Fibroblast of skin of right biceps (primary cell): ENCODE data around the gene CHCT1.
"Not testable (repeated sequence)": the region's sequence is repeated elsewhere in the genome, so short reads cannot be mapped to it uniquely, and the experiment has no call there.

ENCODE experiments used
- DNase-seq: peaks from one replicate; pipeline ENCODE4 v3.0.0-alpha.2; 2013

Gene CHCT1

DNA sequence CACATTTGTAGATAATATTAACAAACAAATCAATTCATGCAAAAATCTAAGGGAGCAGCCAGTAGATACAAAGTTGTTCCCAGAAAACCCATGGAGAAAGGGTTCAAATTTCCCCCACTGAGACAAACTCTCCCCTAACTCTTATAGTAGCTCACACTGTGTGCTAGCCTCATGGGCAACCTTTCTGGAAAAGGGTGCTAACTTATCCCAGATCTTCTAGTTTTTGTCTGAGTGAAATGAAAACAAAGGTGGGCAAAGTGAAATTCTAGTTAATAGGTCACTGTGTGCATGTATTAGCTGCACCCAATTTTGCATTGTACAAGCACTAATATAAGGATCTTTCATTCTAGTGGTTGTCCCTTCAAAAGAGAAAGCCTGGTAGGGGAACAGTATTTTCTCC, 20.5 kb upstream of the CHCT1 start:
- DNase-seq, result no peak

DNA sequence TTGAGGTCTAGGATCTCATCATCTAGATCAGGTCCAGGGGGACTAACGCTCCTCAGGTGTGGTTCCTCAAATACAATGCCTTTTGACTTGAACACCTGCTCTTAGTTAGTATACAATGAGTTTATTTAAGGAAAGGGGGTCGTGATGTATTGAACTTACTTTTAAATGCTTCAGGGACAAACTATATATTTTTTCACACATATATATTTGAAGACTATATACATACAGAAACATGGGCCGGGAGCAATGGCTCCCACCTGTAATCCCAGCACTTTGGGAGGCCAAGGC, 18.8 kb upstream of the CHCT1 start:
- no peak for DNase-seq

DNA sequence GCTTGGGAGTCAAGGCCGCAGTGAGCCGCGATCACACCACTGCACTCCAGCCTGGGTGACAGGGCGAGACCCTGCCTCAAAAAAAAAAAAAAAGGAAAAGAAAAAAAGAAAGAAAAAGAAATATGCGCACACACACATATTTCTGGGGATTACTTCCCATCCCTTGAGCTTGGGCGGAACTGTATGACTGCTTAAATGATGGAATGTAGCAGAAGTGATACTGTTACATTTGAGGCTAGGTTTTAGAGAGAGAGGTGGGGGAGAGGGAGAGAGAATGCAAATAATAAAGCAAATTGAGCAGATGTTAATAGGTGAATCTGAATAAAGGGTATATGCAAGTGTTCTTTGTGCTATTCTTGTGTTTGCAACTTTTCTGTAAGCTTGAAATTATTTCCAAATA, 18.3 kb upstream of the CHCT1 start:
- no peak for DNase-seq

DNA sequence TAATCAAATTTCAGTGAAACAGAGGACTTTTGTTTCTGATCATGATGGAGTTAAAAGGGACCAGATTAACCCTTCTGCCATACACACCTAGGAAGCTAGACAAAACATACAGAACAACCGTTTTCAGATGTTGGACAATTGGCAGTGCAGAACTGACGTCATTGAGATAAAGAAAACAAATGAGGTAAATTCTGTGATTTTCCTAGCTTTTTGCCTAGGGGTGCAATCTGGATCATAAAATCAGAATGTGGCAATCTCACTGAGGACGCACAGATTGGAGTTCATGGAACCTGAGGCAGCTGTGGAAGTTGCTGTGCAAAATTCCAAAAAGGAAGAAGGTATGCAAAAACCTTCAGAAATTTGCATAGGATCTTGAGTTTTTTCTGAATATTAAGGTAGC, 15.4 kb upstream of the CHCT1 start:
- DNase-seq, result no peak

DNA sequence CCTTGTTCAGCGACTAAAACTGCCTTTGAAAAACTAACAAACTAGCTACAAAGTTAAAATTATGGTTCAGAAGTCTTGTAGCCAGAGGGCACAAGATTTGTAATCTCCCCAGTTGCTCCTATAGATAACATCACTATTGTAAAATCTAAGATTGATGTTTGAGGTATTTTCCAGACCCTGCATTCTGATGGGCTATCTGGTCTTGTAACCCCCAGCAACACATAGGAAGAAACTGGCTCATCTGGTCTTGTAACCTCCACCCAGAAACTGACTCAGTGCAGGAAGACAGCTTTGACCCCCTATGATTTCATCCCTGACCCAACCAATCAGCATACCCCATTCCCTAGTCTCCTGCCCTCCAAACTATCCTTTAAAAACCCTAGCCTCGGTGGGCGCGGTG, 12.3 kb upstream of the CHCT1 start:
- DNase-seq, result no peak

DNA sequence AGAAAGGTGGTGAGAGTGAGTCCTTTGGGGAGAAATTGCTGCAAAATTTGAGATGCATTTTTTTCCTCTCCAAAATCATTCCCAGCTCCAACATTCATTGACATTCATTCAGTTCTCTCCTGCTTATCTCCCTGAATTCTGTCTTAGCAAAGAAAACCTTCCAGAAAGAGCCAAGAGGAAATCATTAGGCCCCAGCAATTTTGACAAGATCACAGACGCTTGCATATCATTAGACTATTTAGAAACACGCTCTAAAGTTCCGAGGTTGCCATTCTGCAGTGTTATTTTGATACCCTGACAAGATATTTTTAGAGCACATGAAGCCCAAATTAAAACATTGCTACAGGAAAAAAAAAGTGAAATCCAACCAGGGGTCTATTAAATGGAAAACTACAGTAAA, 9.6 kb upstream of the CHCT1 start:
- DNase-seq, result no peak

DNA sequence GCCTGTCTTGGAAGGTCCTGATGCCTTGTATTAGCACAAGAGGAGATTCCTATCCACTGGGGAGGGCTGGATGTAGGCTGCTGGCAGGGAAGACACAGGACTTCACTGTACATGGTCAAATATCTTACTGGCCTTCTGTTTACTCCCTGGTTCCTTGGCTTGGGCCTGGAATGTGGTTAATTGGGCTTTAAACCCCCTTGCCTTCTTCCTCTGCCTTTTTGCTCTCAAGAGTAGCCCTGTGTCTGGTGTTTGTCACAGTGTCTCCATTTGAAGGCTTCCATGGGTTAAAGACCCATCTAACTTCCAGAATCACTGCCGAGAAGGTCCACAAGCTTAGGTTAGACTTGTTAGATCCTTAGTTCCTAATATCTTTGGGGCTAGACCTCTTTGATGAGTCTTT, 7.1 kb upstream of the CHCT1 start:
- DNase-seq, result no peak

DNA sequence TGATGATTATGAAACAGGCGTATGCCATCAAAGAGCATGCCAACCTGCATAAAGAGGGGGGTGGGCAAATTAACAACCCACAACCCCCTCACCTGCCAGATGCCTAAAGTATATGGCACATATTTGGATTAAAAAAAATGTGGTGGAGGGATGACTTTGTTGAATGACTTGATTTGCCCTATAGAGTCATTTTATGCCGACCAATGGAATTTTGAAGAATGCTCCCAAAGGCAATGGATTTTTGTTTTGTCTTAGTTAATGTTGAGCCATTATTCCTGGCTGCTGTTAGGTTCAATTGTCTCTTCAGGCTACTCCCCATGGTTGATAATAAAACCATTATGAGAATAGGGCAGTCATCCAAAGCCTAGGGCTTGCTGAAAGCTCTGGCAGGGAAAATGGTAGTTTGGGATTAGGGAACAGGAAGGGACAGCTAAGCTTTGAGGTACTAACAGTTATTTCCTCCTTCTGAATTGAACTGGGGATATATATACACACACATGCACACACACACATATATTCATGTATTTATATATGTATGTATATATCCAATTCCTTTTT, 5.8 kb upstream of the CHCT1 start:
- no peak for DNase-seq

DNA sequence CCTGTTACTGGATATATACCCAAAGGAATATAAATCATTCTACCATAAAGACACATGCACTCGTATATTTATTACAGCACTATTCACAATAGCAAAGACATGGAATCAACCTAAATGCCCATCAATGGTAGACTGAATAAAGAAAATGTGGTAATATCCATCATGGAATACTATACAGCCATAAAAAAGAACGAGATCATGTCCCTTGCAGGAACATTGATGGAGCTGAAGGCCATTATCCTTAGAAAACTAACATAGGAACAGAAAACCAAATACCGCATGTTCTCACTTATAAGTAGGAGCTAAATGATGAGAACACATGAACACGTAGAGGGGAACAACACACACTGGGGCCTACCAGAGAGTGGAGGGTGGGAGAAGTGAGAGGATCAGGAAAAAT, 3.3 kb upstream of the CHCT1 start:
- not testable (repeated sequence) for DNase-seq

DNA sequence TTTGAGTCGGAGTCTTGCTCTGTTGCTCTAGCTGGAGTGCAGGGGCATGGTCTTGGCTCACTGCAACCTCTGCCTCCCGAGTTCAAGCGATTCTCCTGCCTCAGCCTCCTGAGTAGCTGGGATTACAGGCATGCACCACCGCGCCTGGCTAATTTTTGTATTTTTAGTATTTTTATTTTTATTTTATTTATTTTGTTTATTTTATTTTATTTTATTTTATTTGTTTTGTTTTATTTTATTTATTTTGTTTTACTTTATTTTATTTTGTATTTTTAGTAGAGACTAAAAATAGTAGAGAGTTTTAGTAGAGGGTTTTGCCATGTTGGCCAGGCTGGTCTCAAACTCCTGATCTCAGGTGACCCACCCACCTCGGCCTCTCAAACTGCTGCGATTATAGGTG, 2.4 kb upstream of the CHCT1 start:
- not testable (repeated sequence) for DNase-seq

DNA sequence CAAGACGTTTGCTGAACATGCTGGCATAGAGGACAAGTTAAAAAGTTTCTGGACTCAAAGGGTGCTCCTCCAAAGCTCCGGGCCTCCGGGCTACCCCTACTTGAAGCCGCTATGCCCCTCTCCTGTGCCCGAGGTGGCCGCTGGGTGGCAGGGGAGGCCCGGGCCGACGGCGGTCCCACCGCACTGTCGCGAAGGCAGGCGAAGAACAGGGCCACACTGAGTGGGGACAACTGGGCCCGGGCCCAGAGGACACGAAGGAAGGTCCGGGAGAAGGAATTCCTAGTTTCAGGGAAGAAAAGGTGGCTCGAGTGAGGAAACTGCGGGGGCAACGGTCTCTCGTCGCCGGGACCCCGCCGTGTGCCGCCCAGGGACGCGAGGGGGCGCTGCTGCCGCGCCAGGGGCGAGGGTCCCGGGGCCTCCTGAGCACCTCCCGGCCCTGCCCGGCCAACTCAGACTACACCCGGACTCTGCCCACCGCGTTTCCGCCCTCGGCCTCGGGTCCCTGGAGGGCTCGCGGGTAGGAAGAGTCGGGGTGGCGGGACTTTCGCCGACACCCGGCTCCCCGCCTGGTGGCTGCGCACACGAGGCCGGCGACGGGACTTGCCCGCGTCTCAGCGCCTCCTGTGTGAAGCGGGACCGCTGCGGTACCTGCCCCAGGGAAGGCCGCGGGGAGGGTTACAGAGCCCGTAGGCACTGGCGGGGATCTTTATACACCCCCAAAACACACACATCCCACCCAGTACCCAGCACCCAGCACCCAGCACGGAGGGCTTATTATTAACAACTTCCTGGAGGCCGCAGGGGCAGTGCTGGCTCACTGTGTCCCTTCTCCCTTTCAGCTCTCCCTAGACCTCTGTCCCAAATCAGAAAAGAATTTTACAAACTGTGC, 772 bp upstream of the CHCT1 start:
- peak; percentile 71 for DNase-seq

DNA sequence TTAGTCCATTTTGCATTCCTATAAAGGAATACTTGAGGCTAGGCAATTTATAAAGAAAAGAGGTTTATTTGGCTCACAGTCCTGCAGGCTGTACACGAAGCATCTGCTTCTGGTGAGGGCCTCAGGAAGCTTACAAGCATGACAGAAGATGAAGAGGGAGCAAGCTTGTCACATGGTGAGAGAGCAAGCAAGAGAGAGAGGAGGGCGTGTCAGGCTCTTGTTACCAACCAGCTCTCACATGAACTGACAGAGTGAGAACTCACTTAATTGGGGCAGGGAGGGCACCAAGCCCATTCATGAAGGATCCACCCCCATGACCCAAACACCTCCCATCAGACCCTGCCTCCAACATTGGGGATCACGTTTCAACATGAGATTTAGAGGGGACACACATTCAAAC, 1.6 kb downstream of the CHCT1 start:
- no peak for DNase-seq

DNA sequence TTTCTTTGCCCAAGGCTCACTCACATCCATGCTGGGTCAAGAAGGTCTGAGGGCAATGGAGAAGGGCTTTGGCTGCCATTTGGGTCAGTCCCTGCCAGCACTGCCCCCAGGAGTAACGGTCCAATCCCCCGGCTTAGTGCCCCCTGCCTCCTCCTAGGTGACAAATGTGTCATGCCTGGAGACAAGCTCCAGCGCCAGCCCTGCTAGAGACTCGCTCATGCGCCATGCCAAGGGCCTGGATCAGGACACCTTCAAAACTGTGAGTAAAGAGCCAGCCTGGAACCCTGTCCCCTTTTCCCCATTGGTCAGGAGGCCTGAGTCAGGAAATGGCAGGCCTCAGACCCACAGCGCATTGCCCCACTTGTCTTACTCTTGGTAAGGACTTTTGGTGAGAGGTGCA, 3.3 kb downstream of the CHCT1 start:
- DNase-seq, result no peak

DNA sequence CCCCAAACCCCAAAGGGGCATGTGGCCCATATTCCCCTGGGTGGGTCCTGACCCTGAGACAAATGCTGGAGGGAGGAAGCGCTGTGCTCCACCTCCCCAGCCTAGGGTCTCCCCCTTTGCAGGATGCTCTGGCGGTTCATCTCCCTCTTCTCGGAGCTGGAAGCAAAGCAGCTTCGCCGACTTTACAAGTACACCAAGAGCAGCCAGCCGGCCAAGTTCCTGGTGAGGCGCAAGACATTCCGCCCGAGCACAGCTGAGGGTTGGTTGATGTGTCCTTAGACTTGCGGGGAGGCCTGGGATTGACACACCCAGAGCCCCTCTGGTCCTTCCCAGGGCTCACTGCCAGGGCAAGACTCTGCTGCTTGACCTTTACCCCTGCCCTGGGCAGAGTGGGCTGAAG, 4.3 kb downstream of the CHCT1 start:
- no peak for DNase-seq

DNA sequence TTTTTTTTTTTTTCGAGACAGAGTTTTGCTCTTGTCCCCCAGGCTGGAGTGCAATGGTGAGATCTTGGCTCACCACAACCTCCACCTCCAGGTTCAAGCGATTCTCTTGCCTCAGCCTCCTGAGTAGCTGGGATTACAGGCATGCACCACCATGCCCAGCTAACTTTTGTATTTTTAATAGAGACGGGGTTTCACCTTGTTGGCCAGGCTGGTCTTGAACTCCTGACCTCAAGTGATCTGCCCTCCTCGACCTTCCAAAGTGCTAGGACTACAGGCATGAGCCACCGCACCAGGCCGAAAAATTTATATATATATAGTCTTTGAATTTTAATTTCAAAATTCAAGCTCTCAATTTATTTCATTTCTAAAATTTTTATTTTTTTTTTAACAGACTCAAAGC, 6.2 kb downstream of the CHCT1 start:
- not testable (repeated sequence) for DNase-seq

DNA sequence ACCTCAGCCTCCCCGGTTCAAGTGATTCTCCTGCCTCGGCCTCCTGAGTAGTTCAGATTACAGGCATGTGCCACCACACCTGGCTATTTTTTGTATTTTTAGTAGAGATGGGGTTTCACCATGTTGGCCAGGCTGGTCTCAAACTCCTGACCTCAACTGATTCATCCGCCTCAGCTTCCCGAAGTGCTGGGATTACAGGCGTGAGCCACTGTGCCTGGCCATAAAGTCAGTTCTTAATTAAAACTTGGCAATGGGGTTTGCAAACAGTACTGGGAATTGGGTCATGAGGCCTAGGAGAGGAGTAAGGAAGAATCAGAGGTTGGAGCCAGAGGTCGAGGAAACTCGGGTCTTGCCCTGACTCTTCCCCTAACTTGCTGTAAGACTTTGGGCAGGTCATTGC, 8.3 kb downstream of the CHCT1 start:
- not testable (repeated sequence) for DNase-seq

DNA sequence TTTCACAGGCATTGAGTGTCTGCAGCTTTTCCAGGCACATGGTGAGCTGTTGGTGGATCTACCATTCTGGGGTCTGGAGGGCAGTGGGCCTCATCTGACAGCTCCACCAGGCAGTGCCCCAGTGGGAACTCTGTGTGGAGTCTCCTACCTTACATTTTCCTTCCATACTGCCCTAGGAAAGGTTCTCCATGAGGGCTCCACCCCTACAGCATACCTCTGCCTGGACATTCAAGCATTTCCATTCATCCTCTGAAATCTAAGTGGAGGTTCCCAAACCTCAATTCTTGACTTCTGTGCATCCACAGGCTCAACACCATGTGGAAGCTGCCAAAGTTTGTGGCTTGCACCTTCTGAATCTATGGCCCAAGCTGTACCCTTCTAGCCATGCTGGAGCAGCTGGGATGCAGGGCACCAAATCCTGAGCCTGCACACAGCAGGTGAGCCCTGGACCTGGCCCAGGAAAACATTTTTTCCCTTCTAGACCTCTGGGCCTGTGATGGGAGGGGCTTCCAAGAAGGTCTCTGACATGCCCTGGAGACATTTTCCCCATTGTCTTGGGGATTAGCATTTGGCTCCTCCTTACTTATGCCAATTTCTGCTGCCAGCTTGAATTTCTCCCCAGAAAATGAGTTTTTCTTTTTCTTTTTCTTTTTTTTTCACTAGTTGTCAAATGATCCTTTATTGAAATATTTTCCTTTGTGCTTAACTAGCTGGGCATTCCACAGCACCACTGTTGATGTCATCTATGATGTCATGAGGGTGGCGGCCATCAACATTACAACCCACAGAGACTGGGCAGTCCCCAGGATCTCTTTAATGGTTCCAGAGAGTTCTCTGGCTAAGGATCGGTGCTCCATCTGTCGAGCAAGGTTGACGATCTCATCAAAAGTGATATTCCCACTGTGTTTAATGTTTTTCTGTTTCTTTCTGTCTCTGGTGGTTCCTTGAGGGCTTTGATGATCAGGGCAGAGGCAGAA, 11.0 kb downstream of the CHCT1 start:
- not testable (repeated sequence) for DNase-seq

DNA sequence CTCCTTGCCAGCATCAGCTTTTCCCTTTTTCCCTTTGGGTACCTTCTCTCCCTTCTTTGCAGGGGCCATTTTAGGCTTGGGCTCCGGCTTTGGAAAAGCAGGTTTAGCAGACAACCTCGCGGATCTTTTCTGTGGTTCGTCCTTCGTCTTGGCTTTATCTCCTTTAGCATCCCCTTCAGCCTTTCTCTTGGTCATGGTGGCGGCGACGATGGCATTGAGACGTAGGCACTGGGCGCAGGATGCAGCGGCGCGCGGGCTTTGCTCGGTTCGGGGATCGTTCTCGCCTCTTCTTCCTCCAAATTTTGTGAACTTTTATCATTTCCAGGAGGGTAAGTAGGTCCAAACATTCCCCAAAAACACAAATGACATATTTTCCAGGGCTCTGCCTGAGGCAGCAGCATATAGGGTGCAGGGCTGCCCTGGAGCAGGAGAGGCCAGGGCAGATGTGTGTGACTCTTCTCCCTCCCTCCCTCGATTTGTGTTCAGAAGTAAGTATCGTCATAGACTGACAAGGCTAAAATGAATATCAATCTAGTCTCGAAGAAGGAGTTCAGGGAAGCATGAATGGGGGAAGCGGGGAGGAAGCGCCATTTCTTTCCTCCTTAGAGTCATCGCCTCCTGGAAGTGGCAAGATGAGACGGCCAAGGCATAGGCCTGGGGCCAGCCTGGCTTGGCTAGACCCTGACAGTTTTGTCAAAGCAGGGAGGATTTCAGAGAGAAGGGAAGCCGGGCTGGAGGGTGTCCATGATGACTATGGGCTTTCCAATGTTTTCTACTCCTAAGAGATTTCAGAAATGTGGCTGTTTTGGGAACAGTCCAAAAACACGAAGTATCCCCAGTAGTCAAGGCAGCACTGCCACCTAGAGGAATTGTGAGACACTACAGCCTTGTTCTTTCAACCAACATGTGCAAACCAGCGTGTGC, 13.2 kb downstream of the CHCT1 start:
- peak; percentile 91 for DNase-seq

DNA sequence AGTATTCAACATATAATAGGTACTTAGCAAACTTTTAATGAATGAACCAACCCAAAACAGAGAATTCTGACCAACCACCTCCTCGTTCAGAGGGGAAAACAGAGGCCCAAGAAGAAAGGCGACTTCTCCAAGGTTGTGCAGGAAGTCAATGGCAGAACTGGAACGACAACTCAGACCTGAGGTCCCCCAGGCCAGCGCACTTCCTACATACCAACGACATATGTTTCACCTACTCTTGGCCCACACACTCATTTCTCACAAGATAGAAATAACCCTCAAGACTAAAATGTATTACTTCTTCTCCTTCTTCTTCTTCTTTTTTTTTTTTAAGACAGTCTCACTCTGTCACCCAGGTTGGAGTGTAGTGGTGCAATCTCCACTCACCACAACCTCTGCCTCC, 14.4 kb downstream of the CHCT1 start:
- no peak for DNase-seq

DNA sequence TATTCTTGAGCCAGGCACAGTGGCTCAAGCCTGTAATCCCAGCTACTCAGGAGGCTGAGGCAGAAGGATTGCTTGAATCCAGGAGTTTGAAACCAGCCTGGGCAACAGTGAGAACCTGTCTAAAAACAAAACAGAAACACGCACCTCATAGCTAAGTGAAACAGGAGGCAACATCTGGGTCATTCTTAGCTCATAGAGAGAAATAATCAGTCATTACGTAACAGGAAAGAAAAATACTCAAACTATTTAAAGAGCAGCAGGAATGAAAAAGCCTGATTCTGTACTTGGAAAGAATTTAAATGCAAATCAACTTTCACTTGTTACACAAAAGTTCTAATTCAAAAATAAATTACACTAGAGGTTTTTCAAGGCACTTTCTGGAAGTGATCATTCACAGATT, 17.2 kb downstream of the CHCT1 start:
- peak; percentile 22 for DNase-seq

DNA sequence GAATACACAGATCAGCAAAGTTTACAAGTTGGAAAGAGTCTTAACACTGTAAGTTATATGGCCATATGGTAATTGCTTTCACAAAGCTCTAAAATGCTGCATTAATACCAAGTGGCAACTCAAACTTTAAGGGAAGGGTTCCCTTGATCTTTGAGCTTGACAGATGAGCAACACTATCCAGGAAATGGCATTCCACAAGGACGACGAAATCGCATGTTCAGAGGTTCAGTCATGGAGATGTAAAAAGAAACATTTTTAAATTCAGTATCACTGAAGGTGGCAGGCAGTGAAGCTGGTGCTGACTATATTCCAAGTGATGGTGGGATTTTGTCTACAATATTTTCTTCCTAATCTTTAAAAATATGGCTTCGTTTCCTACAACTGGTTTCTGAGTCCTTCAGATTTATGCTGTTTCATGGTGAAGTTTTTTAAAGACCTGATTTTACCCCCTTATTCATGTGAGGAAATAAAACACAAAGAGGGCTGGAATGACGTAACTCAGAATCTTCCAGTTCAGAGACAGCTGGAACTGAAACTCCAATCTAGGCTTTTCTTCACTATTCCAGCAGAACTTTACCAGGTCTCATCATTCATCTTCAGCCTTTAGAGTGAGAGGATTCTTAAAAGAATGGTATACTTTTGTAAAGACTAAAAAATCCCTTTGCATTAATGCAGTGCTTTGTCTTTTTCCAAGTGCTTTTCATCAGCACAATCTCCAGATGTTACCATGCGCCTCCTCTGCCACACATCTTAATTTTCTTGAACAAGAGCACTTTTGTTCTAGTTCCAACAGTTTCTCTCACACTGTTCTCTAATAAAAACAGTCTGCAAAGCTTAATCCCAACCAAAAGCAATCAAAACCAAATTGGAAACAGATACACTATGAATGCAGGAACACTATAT, 20.2 kb downstream of the CHCT1 start:
- peak; percentile 75 for DNase-seq

DNA sequence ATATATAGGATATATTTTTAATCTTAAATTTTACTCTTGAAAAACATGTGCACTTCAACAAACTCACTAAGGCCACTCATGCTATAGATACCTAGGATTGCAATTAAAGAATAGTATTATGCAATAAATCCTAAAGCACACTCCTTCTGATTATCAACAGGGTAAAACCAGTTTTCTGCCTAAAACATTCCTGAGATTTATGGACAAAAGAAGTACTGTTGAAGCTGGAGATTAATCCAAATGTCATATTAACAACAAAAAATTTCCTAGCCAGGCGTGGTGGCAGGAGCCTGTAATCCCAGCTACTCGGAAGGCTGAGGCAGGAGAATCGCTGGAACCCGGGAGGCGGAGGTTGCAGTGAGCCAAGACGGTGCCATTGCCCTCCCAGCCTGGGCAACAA, 21.4 kb downstream of the CHCT1 start:
- DNase-seq, result no peak
